RCC 7860 (cell line): Measurements from ENCODE around the gene DGKH.
"Not testable (repeated sequence)": the region's sequence is repeated elsewhere in the genome, so short reads cannot be mapped to it uniquely, and the experiment has no call there.

Source experiments
- DNase-seq: peaks from one replicate; pipeline ENCODE4 v3.0.0-alpha.2; 2015; ENCODE audit warnings: low spot score
- FAIRE-seq: peaks from 2 replicates; lab custom pipeline; 2012; peaks lifted over from hg19 to GRCh38; lab: Jason Lieb, UNC

Gene DGKH

GRCh38 chr13:42108217-42108616 is 59.8 kb downstream of the DGKH start:
- FAIRE-seq (no peak), DNase-seq (no peak)

GRCh38 chr13:42109957-42110356 is 61.5 kb downstream of the DGKH start:
- FAIRE-seq: peak; percentile 16
- peak; percentile 48 for DNase-seq

- DNase-seq (peak; percentile 68), FAIRE-seq (peak; percentile 74)
Measured at GRCh38 chr13:42110410-42111155, 62.1 kb downstream of the DGKH start.

GRCh38 chr13:42112864-42113263 is 64.4 kb downstream of the DGKH start:
- FAIRE-seq: no peak
- DNase-seq: no peak

- DNase-seq (no peak), FAIRE-seq (no peak)
Measured at GRCh38 chr13:42113478-42113877, 65.0 kb downstream of the DGKH start.

- DNase-seq (no peak), FAIRE-seq (no peak)
Measured at GRCh38 chr13:42114278-42114677, 65.8 kb downstream of the DGKH start.

GRCh38 chr13:42114912-42115311 is 66.5 kb downstream of the DGKH start:
- FAIRE-seq: no peak

GRCh38 chr13:42116225-42116624 is 67.8 kb downstream of the DGKH start:
- FAIRE-seq: no peak
- no peak for DNase-seq

More at GRCh38 chr13:42114912-42115311, 66.5 kb downstream of the DGKH start:
- no peak for DNase-seq

- no peak for DNase-seq
Measured at GRCh38 chr13:42119041-42119440, 70.6 kb downstream of the DGKH start.

GRCh38 chr13:42119875-42120274 is 71.4 kb downstream of the DGKH start:
- FAIRE-seq (peak; percentile 97), DNase-seq (peak; percentile 46)

More at GRCh38 chr13:42119041-42119440, 70.6 kb downstream of the DGKH start:
- no peak for FAIRE-seq

- FAIRE-seq (no peak), DNase-seq (no peak)
Measured at GRCh38 chr13:42123600-42123999, 75.2 kb downstream of the DGKH start.

- no peak for DNase-seq
- FAIRE-seq: no peak
Measured at GRCh38 chr13:42125046-42125445, 76.6 kb downstream of the DGKH start.

- FAIRE-seq (no peak), DNase-seq (no peak)
Measured at GRCh38 chr13:42127047-42127446, 78.6 kb downstream of the DGKH start.

GRCh38 chr13:42129033-42129432 is 80.6 kb downstream of the DGKH start:
- FAIRE-seq (no peak), DNase-seq (no peak)

GRCh38 chr13:42136518-42136917 is 88.1 kb downstream of the DGKH start:
- no peak for DNase-seq
- no peak for FAIRE-seq

GRCh38 chr13:42137856-42138537 is 89.5 kb downstream of the DGKH start:
- DNase-seq (no peak), FAIRE-seq (no peak)

- DNase-seq: no peak
- FAIRE-seq: no peak
Measured at GRCh38 chr13:42140494-42140893, 92.0 kb downstream of the DGKH start.

- not testable (repeated sequence) for FAIRE-seq, DNase-seq
Measured at GRCh38 chr13:42141052-42141451, 92.6 kb downstream of the DGKH start.

GRCh38 chr13:42146359-42146758 is 97.9 kb downstream of the DGKH start:
- no peak for DNase-seq
- no peak for FAIRE-seq

GRCh38 chr13:42148538-42148937 is 100.1 kb downstream of the DGKH start:
- FAIRE-seq: no peak

GRCh38 chr13:42149136-42149535 is 100.7 kb downstream of the DGKH start:
- FAIRE-seq (no peak), DNase-seq (no peak)

More at GRCh38 chr13:42148538-42148937, 100.1 kb downstream of the DGKH start:
- DNase-seq: no peak

GRCh38 chr13:42151781-42152180 is 103.3 kb downstream of the DGKH start:
- FAIRE-seq (no peak), DNase-seq (no peak)
